ENCODE results near the gene KLF13. TPM values are rescaled to one million over a fixed set of nuclear protein-coding genes. Genes with fewer than 3 reads are reported as not detected.

KLF13 gene
- total RNA-seq, 4 donors from 2014 or later: 50.8 to 151 (median 98.7) TPM

DNA sequence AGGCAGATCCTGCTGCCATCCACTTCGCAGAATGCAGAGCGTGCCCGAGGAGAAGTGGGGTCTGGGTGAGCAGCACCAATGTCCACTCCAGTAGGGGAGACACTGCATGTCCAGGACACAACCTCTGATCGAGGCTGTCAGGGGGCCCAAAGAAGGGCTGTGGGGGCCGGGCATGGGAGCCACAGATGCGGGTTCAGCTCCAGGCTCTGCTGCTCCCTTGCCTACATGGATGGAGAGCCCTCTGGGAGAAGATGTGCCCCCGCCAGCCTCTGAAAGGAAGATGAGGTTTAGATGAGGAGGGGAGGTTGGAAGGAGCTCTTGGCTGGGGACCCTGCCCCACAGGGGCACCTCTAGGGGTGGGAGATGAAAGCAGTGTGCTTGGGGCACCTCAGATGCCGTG lies 75.4 kb downstream of the KLF13 start:
- intact Hi-C loops (cut with DNase I; ENCODE audit: low total_unique reads): no loop called here
- 94 to 96% methylated on average over 8 of the region's 8 CpGs for WGBS, 2 donors
- TF ChIP-seq POLR2A (IDR thresholded peaks at IDR 0.05): no peak
- TF ChIP-seq, protein P1, sequence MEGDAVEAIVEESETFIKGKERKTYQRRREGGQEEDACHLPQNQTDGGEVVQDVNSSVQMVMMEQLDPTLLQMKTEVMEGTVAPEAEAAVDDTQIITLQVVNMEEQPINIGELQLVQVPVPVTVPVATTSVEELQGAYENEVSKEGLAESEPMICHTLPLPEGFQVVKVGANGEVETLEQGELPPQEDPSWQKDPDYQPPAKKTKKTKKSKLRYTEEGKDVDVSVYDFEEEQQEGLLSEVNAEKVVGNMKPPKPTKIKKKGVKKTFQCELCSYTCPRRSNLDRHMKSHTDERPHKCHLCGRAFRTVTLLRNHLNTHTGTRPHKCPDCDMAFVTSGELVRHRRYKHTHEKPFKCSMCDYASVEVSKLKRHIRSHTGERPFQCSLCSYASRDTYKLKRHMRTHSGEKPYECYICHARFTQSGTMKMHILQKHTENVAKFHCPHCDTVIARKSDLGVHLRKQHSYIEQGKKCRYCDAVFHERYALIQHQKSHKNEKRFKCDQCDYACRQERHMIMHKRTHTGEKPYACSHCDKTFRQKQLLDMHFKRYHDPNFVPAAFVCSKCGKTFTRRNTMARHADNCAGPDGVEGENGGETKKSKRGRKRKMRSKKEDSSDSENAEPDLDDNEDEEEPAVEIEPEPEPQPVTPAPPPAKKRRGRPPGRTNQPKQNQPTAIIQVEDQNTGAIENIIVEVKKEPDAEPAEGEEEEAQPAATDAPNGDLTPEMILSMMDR (IDR thresholded peaks at IDR 0.05): no peak
- DNase-seq (ENCODE audit: low spot score in 2 of 2): peak in 1 of 2 donors; percentile 84
- H3K4me3 ChIP-seq (ENCODE audit: low read depth, poor library complexity, severe bottlenecking): no peak overlapping the region

DNA sequence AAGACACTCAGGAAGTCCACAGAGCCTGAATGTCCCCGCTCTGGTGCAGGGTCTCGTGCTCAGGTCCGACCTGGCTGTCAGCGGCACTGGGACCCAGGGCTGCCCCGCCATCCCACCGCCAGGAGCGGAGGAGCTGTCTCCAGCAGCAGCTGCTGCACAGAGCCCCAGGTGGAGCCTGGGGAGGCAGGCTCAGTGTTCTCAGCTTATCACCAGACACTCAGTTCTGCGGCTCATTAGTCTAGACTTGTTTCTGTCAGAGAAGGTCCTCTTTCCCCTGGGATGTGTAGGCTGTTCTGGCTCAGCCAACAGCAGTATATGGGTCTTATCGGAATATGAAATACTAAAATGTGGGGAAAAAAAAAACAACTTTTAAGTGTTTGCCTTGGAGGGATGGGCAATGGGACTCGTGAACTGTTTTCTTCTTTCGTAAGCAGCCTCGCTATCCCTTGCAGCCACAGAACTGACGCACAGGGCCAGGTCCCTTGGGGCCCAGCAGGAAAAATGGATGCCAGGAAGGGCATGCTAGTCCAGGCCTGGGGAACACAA lies 75.9 kb downstream of the KLF13 start:
- intact Hi-C loops (cut with DNase I; ENCODE audit: low total_unique reads): no loop called here
- TF ChIP-seq, protein P1 (IDR thresholded peaks at IDR 0.05): no peak
- TF ChIP-seq POLR2A (IDR thresholded peaks at IDR 0.05): no peak
- no peak overlapping the region for H3K4me3 ChIP-seq (ENCODE audit: low read depth, poor library complexity, severe bottlenecking)
- WGBS, 2 donors: 50% methylated on average over 12 to 13 of the region's 13 CpGs
- DNase-seq (ENCODE audit: low spot score in 2 of 2): peak in 1 of 2 donors; percentile 87

DNA sequence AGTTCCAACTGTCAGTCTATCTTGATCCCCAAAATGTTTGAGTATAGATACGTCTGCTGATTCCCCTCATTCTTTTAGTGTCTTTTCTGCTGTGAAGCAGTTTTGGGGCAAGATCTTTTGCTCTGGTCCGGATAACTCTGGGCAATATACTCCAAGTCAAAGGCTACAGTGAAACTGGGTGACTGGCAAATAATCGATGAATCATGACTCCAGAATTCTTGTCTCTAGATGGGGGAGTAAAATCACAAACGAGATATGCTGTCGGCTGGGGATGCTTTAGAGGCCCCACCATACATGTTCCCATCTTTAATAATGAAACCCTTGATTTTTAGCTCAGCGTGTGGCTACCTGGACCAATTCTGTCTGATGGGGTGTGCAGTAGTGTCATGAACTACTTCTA lies 76.5 kb downstream of the KLF13 start:
- WGBS, 2 donors: 69 to 75% methylated on average over 6 of the region's 6 CpGs
- intact Hi-C loops (cut with DNase I; ENCODE audit: low total_unique reads): no loop called here
- no peak for DNase-seq (ENCODE audit: low spot score in 2 of 2)

DNA sequence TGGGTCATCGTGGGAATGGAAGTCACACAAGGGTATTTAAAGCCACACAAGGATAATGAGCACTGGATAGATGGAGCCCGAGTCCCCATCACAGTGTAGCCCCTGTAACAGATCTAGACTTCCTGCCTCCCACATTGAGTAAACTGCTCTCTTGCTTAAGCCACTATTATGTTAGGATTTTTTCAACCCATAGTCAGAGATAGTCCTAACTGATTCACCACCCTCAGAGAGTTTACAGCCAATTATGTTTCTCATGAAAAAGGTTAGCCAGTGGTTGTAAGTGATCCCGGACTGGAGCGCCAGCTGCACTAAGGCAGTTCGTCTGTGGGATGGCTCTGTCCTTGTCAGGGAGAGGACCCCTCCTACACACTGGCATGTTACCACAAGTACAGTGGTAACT lies 77.0 kb downstream of the KLF13 start:
- intact Hi-C loops (cut with DNase I; ENCODE audit: low total_unique reads): no loop called here
- TF ChIP-seq POLR2A (IDR thresholded peaks at IDR 0.05): no peak
- TF ChIP-seq, protein P1 (IDR thresholded peaks at IDR 0.05): no peak

More for the DNA sequence above, 76.5 kb downstream of the KLF13 start:
- TF ChIP-seq, protein P1 (IDR thresholded peaks at IDR 0.05): no peak
- TF ChIP-seq POLR2A (IDR thresholded peaks at IDR 0.05): no peak
- no peak overlapping the region for H3K4me3 ChIP-seq (ENCODE audit: low read depth, poor library complexity, severe bottlenecking)

DNA sequence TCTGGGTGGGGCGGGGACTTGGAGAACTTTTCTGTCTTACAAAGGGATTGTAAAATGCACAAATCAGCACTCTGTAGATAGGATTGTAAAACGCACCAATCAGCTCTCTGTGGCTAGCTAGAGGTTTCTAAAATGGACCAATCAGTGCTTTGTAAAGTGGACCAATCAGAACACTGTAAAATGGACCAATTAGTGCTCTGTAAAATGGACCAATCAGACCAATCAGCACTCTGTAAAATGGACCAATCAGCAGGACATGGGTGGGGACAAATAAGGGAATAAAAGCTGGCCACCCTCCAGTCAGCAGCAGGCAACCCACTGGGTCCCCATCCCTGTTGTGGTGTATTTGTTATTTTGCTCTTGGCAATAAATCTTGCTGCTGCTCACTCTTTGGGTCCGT lies 77.7 kb downstream of the KLF13 start:
- intact Hi-C loops (cut with DNase I; ENCODE audit: low total_unique reads): no loop called here
- TF ChIP-seq, protein P1 (IDR thresholded peaks at IDR 0.05): no peak
- no peak for TF ChIP-seq POLR2A (IDR thresholded peaks at IDR 0.05)
- DNase-seq (ENCODE audit: low spot score in 2 of 2): no peak
- WGBS, 2 donors: 91 to 93% methylated on average over 3 of the region's 3 CpGs
- H3K4me3 ChIP-seq (ENCODE audit: low read depth, poor library complexity, severe bottlenecking): no peak overlapping the region

More for the DNA sequence above, 77.0 kb downstream of the KLF13 start:
- 86 to 93% methylated on average over 5 of the region's 5 CpGs for WGBS, 2 donors
- no peak overlapping the region for H3K4me3 ChIP-seq (ENCODE audit: low read depth, poor library complexity, severe bottlenecking)
- DNase-seq (ENCODE audit: low spot score in 2 of 2): peak in 1 of 2 donors; percentile 65
